Hippocampal formation (tissue), 2 donors: Measurements from ENCODE around the gene TNKS1BP1.
"Not testable (repeated sequence)": the region's sequence is repeated elsewhere in the genome, so short reads cannot be mapped to it uniquely, and the experiment has no call there.

Source experiments
- DNase-seq, 2 donors: peaks; one replicate each; lab custom pipeline; 2025; lab: John Stamatoyannopoulos, UW

TNKS1BP1 gene

DNA sequence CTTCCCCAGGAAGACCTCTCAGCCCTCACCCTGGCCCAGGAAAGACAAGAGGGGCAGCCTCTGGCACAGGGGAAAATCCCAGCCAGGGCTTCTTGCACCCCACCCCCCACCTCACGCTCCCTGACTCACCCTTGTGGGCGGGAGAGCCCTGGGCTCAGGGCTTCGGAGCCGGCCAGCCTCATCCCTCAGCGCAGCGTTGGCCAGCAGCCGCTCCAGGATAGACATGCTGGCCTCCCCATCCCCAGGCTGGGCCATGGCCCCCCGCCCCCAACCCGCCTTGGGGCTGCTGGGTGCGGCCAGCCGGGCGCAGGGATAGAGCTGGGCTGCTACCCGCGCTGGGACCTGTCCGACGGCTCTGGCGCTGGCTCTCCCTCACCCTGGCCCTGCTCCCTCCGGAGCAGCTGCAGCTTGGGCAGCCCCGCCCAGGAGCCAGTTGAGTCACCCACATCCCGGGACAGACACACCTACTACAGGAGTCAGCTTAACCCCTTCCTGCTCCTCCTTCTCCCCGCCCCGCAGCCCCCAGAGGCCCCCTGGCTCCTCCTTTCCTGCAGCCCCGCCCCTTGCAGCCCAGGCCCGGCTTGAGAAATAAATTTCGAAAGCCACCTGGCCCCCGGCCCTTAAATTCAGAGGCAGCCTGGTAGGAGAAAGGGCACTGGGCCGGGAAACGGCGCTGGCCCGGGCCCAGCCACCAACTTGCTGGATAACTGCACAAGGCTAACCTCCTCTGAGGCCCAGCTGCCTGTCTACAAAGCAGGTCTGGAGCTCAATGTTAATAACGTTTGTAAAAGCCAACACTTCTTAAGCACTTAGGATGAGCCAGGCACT, 13.4 kb downstream of the TNKS1BP1 start:
- peak; percentile 59 to 66 for DNase-seq

DNA sequence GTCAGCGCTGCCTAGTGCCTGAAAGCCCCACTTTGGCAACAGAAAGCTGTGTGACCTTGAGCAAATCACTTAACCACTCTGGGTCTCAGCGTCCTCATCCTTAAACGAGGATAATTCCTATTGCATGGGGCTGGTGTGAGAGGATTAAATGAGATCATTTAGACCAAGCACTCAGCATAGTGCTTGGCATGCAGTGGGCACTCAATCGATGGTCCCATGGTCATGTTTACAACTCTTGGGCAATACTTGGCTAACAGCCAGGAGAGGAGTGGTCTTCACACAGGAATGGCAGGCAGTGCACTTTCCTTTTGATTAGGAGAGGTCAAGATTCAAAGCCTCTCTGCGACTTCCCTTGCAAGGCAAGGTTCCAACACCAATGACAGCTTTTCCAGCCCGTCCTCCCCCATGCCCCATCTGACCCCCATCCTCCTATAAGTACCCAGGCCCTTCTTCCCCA, 14.1 kb downstream of the TNKS1BP1 start:
- DNase-seq, result no peak

- no peak for DNase-seq
Measured at GRCh38 chr11:57310091-57310490, 14.7 kb downstream of the TNKS1BP1 start.

- no peak for DNase-seq
Measured at GRCh38 chr11:57309106-57310059, 15.4 kb downstream of the TNKS1BP1 start.

DNA sequence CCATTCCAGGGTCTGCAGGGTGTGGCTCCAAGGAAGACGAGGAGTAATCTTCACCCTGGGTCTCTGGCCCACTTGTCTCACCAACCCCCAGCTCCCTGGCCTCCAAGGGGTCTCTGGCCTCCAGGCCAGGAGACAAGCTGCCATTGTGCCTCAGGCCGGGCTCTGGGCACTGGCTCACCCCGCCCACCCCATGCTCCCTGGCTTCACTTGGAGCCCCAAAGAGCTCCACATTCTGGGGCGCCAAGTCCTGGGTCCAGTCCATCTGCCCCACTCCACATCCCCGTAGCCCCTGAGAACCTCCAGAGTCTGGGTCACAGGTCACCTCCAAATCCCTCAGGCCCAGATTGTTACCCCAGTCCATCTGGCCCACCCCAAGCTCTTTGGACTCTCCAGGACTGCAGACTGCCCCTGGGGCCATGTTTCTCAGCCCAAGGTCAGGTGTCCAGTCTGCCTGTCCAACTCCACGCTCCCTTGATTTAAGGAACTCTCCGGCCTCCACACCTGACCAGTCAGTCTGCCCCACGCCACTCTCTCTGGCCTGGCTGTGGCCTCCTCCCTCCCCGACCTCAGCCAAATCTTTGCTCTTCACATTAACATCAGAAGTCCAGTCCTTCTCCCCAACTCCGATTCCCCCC, 16.2 kb downstream of the TNKS1BP1 start:
- DNase-seq, result no peak

GRCh38 chr11:57307666-57308270, 17.0 kb downstream of the TNKS1BP1 start:
- no peak for DNase-seq

GRCh38 chr11:57306940-57307565, 17.7 kb downstream of the TNKS1BP1 start:
- DNase-seq, result no peak

- DNase-seq, result no peak
Measured at GRCh38 chr11:57306161-57306876, 18.4 kb downstream of the TNKS1BP1 start.

DNA sequence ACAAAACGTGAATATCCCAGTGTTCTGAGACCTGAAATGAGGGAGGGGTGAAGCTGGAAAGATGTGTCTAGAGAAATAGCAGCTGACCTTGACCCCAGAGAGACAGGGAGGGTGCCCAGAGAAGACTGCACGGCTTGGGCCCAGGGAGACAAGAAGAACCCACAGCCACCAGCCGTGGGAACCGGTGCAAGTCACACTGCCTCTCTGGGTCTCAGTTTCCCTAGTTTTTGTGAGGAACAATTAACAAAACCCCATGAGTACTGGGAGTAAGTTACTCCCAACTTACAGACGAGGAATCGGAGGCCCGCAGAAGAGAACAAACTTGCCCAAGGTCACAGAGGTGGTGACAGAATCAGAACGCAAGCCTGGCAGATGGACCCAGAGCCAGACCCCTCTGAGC, 19.2 kb downstream of the TNKS1BP1 start:
- DNase-seq, result no peak

DNA sequence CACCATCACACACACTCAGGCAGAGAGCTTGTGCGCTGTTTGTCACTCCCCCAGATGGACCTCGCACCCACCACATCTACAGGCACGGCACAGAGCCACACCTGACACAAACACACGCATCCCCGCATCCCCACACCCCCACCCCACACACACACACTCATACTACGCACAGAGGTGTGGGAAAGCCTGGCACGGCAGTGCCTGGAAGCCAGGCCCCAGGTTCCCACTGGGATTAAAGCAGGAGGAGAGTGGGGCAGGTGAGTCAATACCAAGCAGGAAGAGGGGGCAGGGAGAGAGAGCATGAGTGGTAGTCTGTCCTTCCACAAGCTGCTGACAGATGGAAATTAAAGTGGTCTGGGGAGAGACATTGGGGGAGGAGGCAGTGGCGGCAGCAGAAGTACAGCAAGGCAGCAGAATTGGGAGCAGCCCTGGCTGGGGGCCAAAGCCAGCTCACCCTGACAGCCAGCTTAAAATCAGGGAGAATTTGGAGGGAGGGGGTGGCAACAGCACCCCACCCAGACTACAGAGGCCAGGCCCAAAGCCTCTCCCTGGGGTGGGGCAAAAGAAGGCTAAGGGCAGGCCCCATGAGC, 20.7 kb downstream of the TNKS1BP1 start:
- DNase-seq, result no peak

GRCh38 chr11:57303280-57303989, 21.3 kb downstream of the TNKS1BP1 start:
- DNase-seq, result no peak

GRCh38 chr11:57302489-57302888, 22.3 kb downstream of the TNKS1BP1 start:
- DNase-seq, result no peak

- no peak for DNase-seq
Measured at GRCh38 chr11:57301711-57302423, 22.9 kb downstream of the TNKS1BP1 start.

DNA sequence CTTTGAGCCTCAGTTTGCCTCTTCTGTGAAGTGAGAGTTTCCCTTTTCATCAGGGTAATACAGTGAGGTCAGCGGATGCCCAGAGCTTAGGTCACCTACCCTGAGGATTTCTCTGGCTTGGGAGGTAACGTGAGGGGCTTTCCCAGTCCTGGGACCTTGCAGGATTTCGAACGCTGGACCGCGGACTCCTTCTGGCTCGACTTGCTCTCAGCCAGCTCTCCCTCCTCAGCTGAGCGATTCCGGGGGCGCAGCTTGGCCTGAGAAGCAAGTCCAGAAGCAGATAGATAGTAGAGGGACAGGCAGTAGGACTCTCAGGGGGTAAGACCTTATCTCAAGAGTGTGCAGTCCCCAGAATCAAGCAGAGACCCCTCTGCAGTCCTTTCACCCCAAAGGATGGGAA, 24.0 kb downstream of the TNKS1BP1 start:
- DNase-seq, result no peak

DNA sequence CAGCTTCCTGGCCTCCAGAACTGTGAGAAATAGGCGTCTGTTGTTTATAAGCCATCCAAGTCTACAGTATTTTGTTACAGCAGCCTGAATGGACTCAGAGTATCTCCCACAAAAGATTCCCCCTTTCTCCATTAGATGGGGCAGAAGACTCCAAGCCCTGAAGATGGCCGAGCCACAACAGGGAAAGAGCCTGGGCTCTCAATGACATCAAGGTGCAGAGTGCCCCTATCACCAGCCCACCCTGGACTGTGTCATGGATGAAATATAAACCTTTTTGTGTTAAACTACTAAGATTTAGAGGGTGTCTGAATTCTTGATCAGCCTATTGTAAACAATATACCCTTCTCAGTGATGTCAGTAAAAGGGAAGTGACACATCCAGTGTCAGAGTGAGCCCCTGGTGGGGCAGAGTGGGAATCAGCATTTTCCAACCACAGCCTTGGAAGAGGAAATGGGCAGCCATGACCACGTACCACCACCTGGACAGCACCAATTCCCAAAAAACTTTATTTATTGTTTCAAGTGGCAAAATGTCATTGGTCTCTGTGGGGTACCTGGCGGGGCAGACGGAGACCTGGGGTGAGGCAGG, 25.5 kb downstream of the TNKS1BP1 start:
- no peak for DNase-seq

DNA sequence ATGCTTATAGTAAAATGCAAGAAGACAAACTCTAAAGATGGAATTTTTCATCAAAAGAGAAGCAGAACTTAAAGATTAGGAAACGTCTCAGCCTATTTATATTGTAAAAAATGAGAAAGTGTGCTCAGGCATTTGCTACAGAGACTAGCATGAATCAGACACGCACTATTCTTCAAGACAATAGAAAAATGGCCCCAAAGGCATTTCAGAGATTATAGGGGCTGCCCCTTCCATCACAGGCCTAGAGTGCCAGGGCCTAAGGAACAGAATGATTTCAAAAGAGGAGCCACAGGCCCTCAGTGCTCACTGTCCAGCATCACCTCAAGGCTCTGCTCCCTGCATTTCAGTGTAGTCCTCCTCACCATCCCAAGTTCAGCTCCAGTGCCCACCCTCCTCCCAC, 27.5 kb downstream of the TNKS1BP1 start:
- DNase-seq, result no peak

- not testable (repeated sequence) for DNase-seq
Measured at GRCh38 chr11:57296205-57296604, 28.5 kb downstream of the TNKS1BP1 start.
